H1 (cell line): ENCODE measurements around the gene TTC33. TPM values are rescaled to one million over a fixed set of nuclear protein-coding genes. Genes with fewer than 3 reads are reported as not detected.

ENCODE experiments used
- BACH1 ChIP-seq: IDR thresholded peaks from 2 replicates; pipeline ENCODE4 v1.6.1; 2012; ENCODE audit warnings: low read length, improper control_type of control experiment
- POLR2AphosphoS5 ChIP-seq: IDR thresholded peaks from 2 replicates; pipeline ENCODE4 v1.6.1; 2011; ENCODE audit warnings: low read depth, low read length
- RXRA ChIP-seq: IDR thresholded peaks from 2 replicates; pipeline ENCODE4 v1.6.1; 2011; ENCODE audit warnings: low read depth, mild to moderate bottlenecking, low read length, moderate library complexity; ENCODE audit not compliant: insufficient read depth
- polyA plus RNA-seq, 7 experiments: library from polyadenylated mRNA; depleted of rRNA in 3 of 7; stranded (reverse) in 5 of 7; unstranded in 2 of 7; fragments of >200 nt in 5 of 7; fragments of 200-250 nt in 2 of 7; gene quantifications; 1 replicate in 5 of 7; 2 replicates in 1 of 7; 4 replicates in 1 of 7; pipeline versions ENCODE4 v1.2.1 to v1.2.3, GENCODE V29; 2011 to 2013; ENCODE audit warnings: missing spikeins in 2 of 7, mixed read lengths in 2 of 7
- total RNA-seq: library from RNA; stranded (reverse); fragmentation: NEBNext Ultra II Directional; extraction: Animal tissue kit (Norgen Biotek cat#: 25700); gene quantifications from 2 replicates; pipeline ENCODE4 v1.2.1, GENCODE V29; 2021

Gene TTC33
- total and polyA plus RNA-seq, 2 of the 8 experiments (the other 6 are each of a cell fraction or from before 2014, with no cell fraction given), result 1.2 to 12.6 TPM

DNA sequence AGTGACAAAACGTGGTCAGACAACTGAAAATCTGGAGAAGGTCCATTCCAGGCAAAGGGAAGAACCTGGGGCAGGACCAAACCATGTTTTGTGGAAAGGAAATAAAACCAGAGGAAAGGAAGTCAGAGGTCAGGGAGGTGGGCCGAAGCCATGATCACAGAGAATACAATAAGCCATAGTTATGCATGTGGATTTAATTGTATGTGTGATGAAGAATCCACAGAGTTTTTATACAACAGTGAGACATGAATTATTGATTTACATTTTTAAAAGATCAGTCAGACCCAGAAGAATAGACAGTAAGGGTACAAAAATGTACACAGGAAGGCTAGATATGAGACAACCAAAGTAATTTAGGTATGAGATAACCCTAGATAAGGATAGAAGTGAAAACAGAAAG is 20.8 kb downstream of the TTC33 start (continued):
- TF ChIP-seq RXRA (no peak), BACH1 (no peak), POLR2AphosphoS5 (no peak)
